HG02571 (cell line): Measurements from ENCODE around the gene ELMO1.
A peak's percentile ranks its signal among the peaks of the same experiment; 100 is the strongest.

Experiments
- ATAC-seq: cut with Tn5 transposase; IDR thresholded peaks from one replicate; pipeline ENCODE4 v1.9.1; 2021; ENCODE audit warnings: mild to moderate bottlenecking, moderate library complexity; ENCODE audit not compliant: unreplicated experiment

The ELMO1 gene

GRCh38 chr7:37074370-37074769 is 374.3 kb downstream of the ELMO1 start:
- no peak for ATAC-seq

GRCh38 chr7:37071124-37071523 is 377.5 kb downstream of the ELMO1 start:
- ATAC-seq: no peak

GRCh38 chr7:37070471-37070870 is 378.2 kb downstream of the ELMO1 start:
- no peak for ATAC-seq

GRCh38 chr7:37070031-37070430 is 378.6 kb downstream of the ELMO1 start:
- ATAC-seq: no peak

- ATAC-seq: no peak
Measured at GRCh38 chr7:37069336-37069735, 379.3 kb downstream of the ELMO1 start.

- no peak for ATAC-seq
Measured at GRCh38 chr7:37068902-37069301, 379.8 kb downstream of the ELMO1 start.

- no peak for ATAC-seq
Measured at GRCh38 chr7:37068038-37068437, 380.6 kb downstream of the ELMO1 start.

- peak; percentile 54 for ATAC-seq
Measured at GRCh38 chr7:37065779-37066271, 382.8 kb downstream of the ELMO1 start.

GRCh38 chr7:37062560-37062859 is 386.2 kb downstream of the ELMO1 start:
- ATAC-seq: no peak

- ATAC-seq: no peak
Measured at GRCh38 chr7:37061849-37062559, 386.7 kb downstream of the ELMO1 start.

- ATAC-seq: no peak
Measured at GRCh38 chr7:37056234-37056912, 392.3 kb downstream of the ELMO1 start.

- no peak for ATAC-seq
Measured at GRCh38 chr7:37054624-37055241, 393.9 kb downstream of the ELMO1 start.

GRCh38 chr7:37052705-37053104 is 396.0 kb downstream of the ELMO1 start:
- ATAC-seq: no peak

- ATAC-seq: no peak
Measured at GRCh38 chr7:37050801-37051200, 397.9 kb downstream of the ELMO1 start.

- ATAC-seq: no peak
Measured at GRCh38 chr7:37048674-37049073, 400.0 kb downstream of the ELMO1 start.

- no peak for ATAC-seq
Measured at GRCh38 chr7:37047260-37047659, 401.4 kb downstream of the ELMO1 start.

- ATAC-seq: no peak
Measured at GRCh38 chr7:37046531-37047079, 402.1 kb downstream of the ELMO1 start.

GRCh38 chr7:37045681-37046179 is 402.9 kb downstream of the ELMO1 start:
- ATAC-seq: no peak

- ATAC-seq: no peak
Measured at GRCh38 chr7:37041461-37041860, 407.2 kb downstream of the ELMO1 start.

GRCh38 chr7:37040330-37040729 is 408.3 kb downstream of the ELMO1 start:
- no peak for ATAC-seq

- ATAC-seq: no peak
Measured at GRCh38 chr7:37039131-37039749, 409.4 kb downstream of the ELMO1 start.
